NB4 (cell line): ENCODE results near the gene STMN3.

Source experiments
- MAX ChIP-seq: IDR thresholded peaks from 2 replicates; pipeline ENCODE4 v1.6.1; 2011; ENCODE audit warnings: low read depth, low read length
- MYC ChIP-seq: IDR thresholded peaks from 2 replicates; pipeline ENCODE4 v1.6.1; 2011; ENCODE audit warnings: low read depth, low read length
- POLR2A ChIP-seq: IDR thresholded peaks from 2 replicates; pipeline ENCODE4 v1.6.1; 2011; ENCODE audit warnings: mild to moderate bottlenecking; ENCODE audit not compliant: insufficient read length; ENCODE audit errors: extremely low read depth
- TF ChIP-seq, protein P1 (sequence below): IDR thresholded peaks from one replicate; pipeline ENCODE4 v1.5.1; 2012; ENCODE audit warnings: low read depth, low read length

- TF ChIP-seq, protein P1, sequence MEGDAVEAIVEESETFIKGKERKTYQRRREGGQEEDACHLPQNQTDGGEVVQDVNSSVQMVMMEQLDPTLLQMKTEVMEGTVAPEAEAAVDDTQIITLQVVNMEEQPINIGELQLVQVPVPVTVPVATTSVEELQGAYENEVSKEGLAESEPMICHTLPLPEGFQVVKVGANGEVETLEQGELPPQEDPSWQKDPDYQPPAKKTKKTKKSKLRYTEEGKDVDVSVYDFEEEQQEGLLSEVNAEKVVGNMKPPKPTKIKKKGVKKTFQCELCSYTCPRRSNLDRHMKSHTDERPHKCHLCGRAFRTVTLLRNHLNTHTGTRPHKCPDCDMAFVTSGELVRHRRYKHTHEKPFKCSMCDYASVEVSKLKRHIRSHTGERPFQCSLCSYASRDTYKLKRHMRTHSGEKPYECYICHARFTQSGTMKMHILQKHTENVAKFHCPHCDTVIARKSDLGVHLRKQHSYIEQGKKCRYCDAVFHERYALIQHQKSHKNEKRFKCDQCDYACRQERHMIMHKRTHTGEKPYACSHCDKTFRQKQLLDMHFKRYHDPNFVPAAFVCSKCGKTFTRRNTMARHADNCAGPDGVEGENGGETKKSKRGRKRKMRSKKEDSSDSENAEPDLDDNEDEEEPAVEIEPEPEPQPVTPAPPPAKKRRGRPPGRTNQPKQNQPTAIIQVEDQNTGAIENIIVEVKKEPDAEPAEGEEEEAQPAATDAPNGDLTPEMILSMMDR, result no peak
- TF ChIP-seq MAX (no peak), POLR2A (no peak), MYC (no peak)
These were observed 54.5 kb downstream of the STMN3 start for GRCh38 chr20:63598479-63599395.
